NCI-H1092 (cell line): ENCODE measurements around the gene PXYLP1.
A peak's percentile ranks its signal among the peaks of the same experiment; 100 is the strongest.

ENCODE experiments used
- DNase-seq: peaks from one replicate; lab custom pipeline; 2025; lab: John Stamatoyannopoulos, UW

The PXYLP1 gene

GRCh38 chr3:141249041-141249440 lies 17.4 kb downstream of the PXYLP1 start:
- no peak for DNase-seq

- DNase-seq, result no peak
Observed at GRCh38 chr3:141250342-141250741, 18.7 kb downstream of the PXYLP1 start.

DNA sequence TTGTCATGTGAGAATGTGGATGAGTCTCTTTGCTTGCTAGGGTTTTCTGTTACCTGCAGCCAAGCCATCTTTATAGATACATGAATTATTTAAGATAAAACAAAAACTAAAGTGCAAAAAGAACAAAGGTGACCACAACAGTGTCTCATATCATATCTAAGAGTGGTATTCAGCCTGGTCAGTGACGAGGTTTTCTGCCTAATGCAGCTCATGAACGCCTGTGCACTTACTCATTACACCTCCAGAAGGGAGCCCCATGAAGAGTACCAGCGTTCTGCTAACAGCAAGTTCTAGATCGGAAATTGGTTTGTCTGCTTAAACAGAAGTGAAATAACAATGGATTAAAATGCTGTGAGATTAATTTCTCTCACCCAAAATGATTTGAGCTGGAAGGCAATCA lies 19.2 kb downstream of the PXYLP1 start:
- DNase-seq, result no peak

GRCh38 chr3:141253326-141253725 lies 21.7 kb downstream of the PXYLP1 start:
- no peak for DNase-seq

DNA sequence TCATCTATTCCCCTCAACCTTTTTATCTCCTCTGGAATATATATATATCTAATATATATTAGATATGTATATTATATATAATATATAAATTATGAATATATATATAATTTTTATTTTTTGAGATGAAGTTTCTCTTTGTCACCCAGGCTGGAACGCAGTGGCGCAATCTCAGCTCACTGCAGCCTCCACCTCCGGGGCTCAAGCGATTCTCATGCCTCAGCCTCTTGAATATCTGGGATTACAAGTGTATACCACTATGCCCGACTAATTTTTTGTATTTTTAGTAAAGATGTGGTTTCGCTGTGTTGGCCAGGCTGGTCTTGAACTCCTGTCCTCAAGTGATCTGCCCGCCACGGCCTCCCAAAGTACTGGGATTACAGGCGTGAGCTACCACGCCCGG lies 22.2 kb downstream of the PXYLP1 start:
- DNase-seq, result no peak

GRCh38 chr3:141255137-141255845 lies 23.7 kb downstream of the PXYLP1 start:
- no peak for DNase-seq

DNA sequence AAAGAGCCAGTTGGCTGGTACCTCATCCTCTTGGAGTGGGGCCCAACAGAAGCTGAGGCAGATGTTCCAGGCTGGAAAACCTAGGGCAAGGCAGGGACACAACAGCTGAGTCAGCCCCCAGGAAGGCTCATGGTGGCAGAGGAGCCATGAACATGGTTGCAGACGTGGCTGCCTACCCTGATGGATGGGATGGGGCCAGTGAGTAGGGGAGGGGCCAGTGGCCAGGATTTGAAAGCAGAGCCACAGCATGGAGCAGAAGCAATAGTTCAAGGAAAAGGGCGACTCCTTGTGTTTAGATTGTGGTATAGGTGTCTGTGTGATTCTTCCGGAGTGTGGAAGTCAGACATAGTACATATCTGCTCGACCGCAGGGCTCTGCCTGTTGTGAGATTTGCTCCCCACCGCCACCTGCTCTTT lies 24.2 kb downstream of the PXYLP1 start:
- peak; percentile 22 for DNase-seq

GRCh38 chr3:141256820-141257219 lies 25.2 kb downstream of the PXYLP1 start:
- no peak for DNase-seq

DNA sequence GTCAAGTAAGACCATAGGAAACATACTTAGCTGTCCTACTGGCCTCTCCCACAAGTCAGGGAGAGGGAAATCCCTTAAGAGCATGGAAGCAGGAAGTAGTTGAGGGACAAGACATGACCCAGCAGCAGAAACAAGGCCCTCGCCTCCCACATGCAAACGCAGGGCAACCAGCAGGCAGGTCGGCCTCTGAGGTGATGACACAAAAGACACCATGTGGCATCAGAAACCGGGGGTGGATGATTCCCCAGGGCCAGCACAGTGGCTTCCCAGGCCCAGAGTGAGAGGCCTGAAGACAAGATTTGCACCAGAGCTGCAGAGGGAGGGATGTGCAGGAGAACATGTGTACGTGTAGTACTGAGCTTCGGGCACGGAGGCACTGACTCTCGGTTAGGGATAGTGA lies 26.3 kb downstream of the PXYLP1 start:
- no peak for DNase-seq

GRCh38 chr3:141258973-141259372 lies 27.3 kb downstream of the PXYLP1 start:
- DNase-seq, result no peak

DNA sequence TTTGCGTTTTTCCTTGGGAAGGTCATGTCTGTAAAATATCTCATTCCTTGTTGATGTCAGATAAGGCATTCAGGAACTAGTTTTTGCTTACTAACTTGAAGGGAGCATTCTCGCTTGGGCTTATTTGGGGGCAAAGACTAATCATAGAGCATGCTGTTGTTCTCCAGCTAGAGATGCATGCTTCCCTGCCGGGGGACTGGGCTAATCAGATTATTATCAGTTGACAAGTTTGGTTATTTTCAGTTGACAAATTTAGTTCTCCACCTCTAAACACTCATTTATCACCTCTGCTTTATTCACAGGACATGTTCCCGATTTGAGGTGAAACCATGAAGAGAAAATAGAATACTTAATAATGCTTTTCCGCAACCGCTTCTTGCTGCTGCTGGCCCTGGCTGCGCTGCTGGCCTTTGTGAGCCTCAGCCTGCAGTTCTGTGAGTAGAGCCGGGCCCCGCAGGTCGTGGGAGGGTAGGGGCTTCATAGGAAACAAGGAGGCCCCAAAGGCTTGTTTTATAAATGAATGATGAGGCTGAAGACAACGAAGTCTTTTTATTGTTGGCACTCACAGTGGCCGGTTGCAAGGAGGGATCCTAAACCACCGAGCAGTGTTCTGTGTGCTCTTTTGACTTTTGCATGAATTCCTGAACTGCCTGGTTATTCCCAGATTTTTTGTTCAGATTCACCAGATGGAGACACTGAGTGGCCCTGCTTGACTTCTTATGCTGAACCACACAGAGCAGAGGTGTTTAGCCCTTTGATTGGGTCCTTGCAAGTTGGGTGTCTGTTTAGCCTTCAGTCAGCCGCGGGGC lies 28.4 kb downstream of the PXYLP1 start:
- DNase-seq, result no peak

- no peak for DNase-seq
Observed at GRCh38 chr3:141260630-141260927, 29.0 kb downstream of the PXYLP1 start.

DNA sequence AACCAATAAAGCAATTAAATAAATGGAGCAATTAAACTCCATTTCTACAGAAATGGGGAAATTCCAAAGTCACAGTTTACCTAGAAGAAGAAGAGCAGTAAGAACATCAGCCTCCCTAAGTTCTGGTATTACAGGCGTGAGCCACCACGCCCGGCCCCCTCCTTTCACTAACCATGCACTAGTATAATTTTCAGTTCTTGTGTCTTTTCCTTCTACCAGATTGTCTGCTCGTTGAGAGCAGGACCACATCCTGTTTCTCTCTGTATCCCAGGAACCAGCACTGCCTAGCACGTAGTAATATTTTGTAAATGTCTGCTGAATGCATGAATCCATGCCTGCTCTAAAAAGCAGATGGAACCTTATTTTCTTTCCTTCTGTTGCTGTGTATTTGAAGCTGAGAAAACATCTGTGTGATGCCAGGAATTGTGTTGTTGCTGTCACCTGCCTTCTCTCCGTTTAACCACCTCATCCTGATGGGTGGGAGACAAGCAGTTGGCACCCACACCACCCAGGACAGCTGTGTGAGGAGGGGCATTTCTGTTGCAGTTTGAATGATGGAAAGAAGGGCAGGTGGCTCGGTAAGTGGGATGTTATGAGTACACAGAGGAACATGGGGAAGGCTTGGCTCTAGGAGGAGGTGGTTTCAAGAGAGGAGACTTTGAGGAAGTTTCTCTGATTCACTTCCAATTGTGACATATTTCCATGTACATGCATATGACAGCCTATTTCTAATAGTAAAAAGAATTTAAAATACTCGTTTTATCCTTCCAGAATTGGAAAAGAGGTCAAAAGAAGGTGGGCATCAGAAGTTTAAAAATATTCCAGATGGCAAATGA lies 30.1 kb downstream of the PXYLP1 start:
- DNase-seq, result no peak

DNA sequence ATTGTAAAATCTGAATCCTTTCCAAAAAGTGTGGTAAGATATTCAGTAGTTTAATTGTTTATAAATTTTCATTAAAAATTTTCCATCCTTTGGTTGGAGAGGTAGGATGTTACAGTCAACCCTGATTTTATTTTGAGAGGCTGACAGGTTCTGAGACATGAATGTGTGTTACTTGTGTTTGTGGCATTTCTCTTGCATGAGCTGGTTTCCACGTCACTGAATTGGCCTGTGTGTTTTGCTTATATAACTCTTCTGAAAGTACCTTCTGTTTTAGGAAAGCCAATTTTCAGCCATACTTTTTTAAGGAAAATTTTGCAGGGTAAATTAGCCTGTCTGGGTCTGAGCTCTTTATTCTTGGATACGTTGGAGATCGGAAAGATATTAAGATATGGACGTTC lies 30.7 kb downstream of the PXYLP1 start:
- DNase-seq, result no peak

DNA sequence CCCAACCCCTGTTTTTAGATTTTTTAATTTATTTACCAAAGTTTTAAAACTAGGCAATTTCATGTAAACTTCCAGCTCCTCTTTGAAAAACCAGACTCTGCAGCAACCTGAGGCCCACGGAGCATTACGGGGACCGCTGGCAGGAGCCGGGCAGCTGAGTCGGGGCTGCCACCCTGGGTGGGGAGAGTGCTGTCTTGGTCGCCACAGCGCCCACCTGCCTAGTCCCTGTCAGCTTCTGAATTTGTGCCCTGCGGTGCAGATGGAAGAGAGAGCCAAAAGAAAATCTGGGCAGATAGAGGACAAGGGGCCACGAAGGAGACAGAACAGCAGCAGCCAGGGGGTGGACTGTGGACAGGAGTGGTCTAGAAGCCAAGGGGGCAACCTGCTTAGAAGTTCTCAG lies 34.6 kb downstream of the PXYLP1 start:
- no peak for DNase-seq

- no peak for DNase-seq
Observed at GRCh38 chr3:141266797-141267555, 35.4 kb downstream of the PXYLP1 start.

DNA sequence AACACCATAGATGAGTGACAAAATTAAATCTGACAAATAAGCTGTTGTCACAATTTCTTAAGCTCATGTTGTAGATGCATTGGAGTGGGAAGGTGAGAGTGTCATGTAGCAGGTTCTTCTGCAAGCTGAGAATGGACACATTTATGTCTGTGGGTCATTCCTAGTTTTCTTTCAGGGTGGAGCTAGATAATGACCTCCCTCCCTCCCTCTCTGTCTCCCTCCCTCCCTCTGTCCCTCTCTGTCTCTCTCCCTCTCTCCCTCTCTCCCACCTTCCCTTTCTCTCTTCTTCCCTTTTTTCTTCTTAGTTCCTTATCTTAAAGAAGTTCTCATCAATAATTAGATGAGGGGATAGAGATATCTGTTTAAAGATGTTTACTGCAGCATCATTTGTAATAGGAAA lies 36.0 kb downstream of the PXYLP1 start:
- no peak for DNase-seq

GRCh38 chr3:141268306-141268705 lies 36.7 kb downstream of the PXYLP1 start:
- no peak for DNase-seq

GRCh38 chr3:141268791-141269190 lies 37.2 kb downstream of the PXYLP1 start:
- no peak for DNase-seq

DNA sequence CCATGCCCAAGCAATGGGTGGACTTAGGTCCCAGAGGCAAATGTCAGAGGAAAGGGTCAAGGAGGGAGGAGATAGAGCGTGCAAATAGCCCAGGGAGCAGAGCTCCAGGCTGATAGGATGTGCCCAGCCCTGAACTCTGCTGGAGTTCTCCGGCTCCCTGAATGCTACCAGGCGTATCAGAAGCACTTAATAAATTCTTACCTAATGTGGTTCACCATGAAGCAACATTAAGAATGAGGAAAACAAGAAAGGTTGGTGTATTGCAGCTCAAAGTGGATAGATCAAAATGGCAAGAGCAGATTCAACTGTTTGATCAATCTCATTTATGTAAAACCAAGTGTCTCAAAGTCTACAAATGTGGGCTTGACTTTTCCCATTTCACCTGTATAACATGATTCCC lies 38.3 kb downstream of the PXYLP1 start:
- DNase-seq, result no peak

GRCh38 chr3:141271279-141272030 lies 39.8 kb downstream of the PXYLP1 start:
- DNase-seq, result peak; percentile 76
